Epidermal melanocyte (primary cell): ENCODE data around the gene C16orf96.

Experiments
- DNase-seq: peaks from one replicate; pipeline ENCODE4 v3.0.0; 2011; ENCODE audit warnings: low spot score; ENCODE audit not compliant: insufficient read length

Gene C16orf96

DNA sequence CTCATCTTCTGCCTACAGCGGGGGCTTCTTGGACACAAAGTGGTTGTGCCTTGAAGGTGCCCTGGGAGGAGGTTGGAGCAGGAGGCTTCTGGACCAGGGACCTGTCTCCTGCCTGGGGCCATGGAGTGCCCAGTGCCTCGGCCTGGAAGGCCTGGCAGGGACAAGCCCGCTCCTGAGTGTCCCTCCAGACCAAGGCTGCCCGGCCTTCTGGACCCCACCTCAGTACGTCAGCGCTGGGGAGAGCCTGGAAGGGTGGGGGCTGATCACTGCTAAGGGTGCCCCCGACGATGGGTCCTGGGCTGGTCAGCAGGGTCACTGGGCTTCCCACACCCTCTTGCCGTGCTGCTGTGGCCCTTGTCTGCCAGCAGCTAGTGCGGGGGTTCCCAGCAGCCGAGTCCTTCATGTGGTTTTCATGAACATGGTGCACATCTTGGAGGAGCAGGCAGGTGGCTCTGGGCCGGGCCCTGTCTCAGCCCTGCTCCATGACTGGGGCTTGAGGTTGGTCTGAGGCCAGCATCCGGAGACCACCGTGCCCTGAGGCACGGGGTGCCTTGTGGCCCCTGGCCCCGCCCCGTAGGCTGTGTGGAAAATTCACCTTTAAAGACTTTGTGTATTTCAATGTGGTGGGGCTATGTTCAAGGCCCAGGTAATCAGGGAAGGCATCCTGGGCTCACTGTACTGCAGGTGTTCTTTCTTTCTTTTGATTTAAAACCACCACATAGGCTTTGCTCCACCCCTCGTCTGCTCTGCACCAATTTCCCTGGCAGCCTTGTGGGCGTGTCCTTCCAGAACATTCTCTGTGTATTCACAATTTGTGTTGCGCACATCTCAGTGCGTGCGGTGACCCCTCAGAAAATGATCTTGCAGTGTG, 90.9 kb downstream of the C16orf96 start:
- DNase-seq = no peak

GRCh38 chr16:4647644-4647980, 91.5 kb downstream of the C16orf96 start:
- no peak for DNase-seq

- DNase-seq = no peak
Measured at GRCh38 chr16:4648917-4649316, 92.8 kb downstream of the C16orf96 start.

- DNase-seq = no peak
Measured at GRCh38 chr16:4649744-4650442, 93.8 kb downstream of the C16orf96 start.
